Caco-2 (cell line): Measurements from ENCODE around the gene RXRA. TPM values are rescaled to one million over a fixed set of nuclear protein-coding genes. Genes with fewer than 3 reads are reported as not detected.

Experiments
- BruUV-seq: library from RNA; stranded (reverse); fragments of 400-500 nt; replicated peaks from 2 replicates; lab custom pipeline; 2021; lab: Mats Ljungman, UMichigan
- CTCF ChIA-PET: fragments of 300-600 bp; sonication (Branson Sonifier 250); formaldehyde crosslinking; loops from one replicate; lab custom pipeline; 2022; ENCODE audit warnings: antibody characterized with exemption; lab: Charles Lee
- POLR2A ChIA-PET: fragments of 300-600 bp; sonication (Branson Sonifier 250); formaldehyde crosslinking; loops from one replicate; lab custom pipeline; 2022; ENCODE audit warnings: antibody characterized with exemption; lab: Charles Lee
- DNase-seq, 2 experiments: peaks; one replicate each; pipeline versions ENCODE4 v3.0.0 to v3.0.0-alpha.2; 2020 to 2022
- H3K27me3 ChIP-seq: replicated peaks from 2 replicates; pipeline ENCODE4 v1.6.0; 2011; ENCODE audit warnings: low read length; ENCODE audit not compliant: control insufficient read depth, insufficient read depth
- H3K36me3 ChIP-seq: 2 replicates; pipeline ENCODE4 v1.5.1; 2011; ENCODE audit warnings: low read length; ENCODE audit not compliant: control insufficient read depth, insufficient read depth
- H3K4me1 ChIP-seq: fragments of 250-450 bp; sonication (Bioruptor Pico); 2 replicates; pipeline ENCODE4 v1.5.1; 2020; ENCODE audit warnings: mild to moderate bottlenecking
- H3K4me3 ChIP-seq: 2 replicates; pipeline ENCODE4 v1.5.1; 2011; ENCODE audit warnings: low read depth, mild to moderate bottlenecking, control low read depth, low read length
- H3K9me3 ChIP-seq: fragments of 250-450 bp; sonication (Bioruptor Pico); 2 replicates; pipeline ENCODE4 v1.5.1; 2020; ENCODE audit warnings: mild to moderate bottlenecking, moderate library complexity
- H3K27ac Mint-ChIP-seq: one replicate; pipeline ENCODE4 v1.8.0; 2022; ENCODE audit warnings: mixed read lengths; ENCODE audit not compliant: unreplicated experiment
- H3K27me3 Mint-ChIP-seq: one replicate; pipeline ENCODE4 v1.8.0; 2022; ENCODE audit warnings: mixed read lengths; ENCODE audit not compliant: insufficient read depth, unreplicated experiment
- H3K36me3 Mint-ChIP-seq: one replicate; pipeline ENCODE4 v1.8.0; 2022; ENCODE audit warnings: mild to moderate bottlenecking, mixed read lengths; ENCODE audit not compliant: insufficient read depth, unreplicated experiment
- H3K4me1 Mint-ChIP-seq: one replicate; pipeline ENCODE4 v1.8.0; 2022; ENCODE audit warnings: low read depth, mixed read lengths; ENCODE audit not compliant: unreplicated experiment
- H3K4me3 Mint-ChIP-seq: one replicate; pipeline ENCODE4 v1.8.0; 2022; ENCODE audit warnings: mild to moderate bottlenecking, moderate library complexity, mixed read lengths; ENCODE audit not compliant: unreplicated experiment
- H3K9me3 Mint-ChIP-seq: one replicate; pipeline ENCODE4 v1.8.0; 2022; ENCODE audit warnings: mixed read lengths; ENCODE audit not compliant: unreplicated experiment
- intact Hi-C: fragments of 100-400 bp; cut with micrococcal nuclease; formaldehyde crosslinking; loops from one replicate; pipeline ENCODE4 v1.10.0; 2022; ENCODE audit not compliant: unreplicated experiment
- total RNA-seq: library from RNA; stranded (reverse); gene quantifications from 2 replicates; pipeline ENCODE4 v1.2.3, GENCODE V29; 2022
- TF ChIP-seq, protein P1 (sequence below), 2 experiments: fragments of 200-600 bp in 1 of 2; IDR thresholded peaks; 1 replicate in 1 of 2; 2 replicates in 1 of 2; pipeline versions ENCODE4 v1.5.1 to v1.8.0; 2011 to 2022; ENCODE audit warnings: antibody characterized with exemption in 1 of 2, control low read depth in 1 of 2, inconsistent platforms in 1 of 2, low read depth in 1 of 2, low read length in 1 of 2, mild to moderate bottlenecking in 1 of 2, moderate library complexity in 1 of 2; ENCODE audit not compliant: insufficient read depth in 1 of 2, severe bottlenecking in 1 of 2, unreplicated experiment in 1 of 2

Gene RXRA
- total RNA-seq, 1 experiment from 2014 or later, result 69.1 TPM

DNA sequence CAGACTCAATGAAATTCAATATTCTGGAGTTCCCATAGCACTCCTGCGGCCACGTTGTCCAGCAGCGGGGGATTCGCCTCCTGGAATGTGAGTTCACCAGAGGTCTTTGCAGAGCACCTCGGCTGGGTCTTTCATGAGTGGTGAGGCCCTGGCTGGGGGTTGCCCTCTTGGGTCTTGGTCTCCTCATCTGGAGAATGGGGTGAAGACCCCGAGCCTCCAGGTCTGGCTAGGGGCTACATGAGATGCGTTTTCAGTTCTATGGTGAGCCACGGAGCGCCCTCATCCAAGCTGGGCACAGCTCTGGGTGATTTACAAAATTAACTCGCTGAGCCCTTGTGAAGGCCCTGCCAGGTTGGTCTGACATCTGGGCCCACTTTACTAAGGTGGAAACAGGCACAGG, 37.5 kb upstream of the RXRA start:
- no peak overlapping the region for H3K27ac Mint-ChIP-seq
- H3K9me3 Mint-ChIP-seq, result no peaks in the 10 kb centered on the region
- no peaks in the 10 kb centered on the region for H3K27me3 ChIP-seq
- intact Hi-C loops, result no loop called here
- no peaks in the 10 kb centered on the region for H3K4me1 Mint-ChIP-seq
- no peaks in the 10 kb centered on the region for H3K36me3 Mint-ChIP-seq
- ChIA-PET POLR2A (no interaction called here), CTCF (no interaction called here)
- H3K27me3 Mint-ChIP-seq, result no peaks in the 10 kb centered on the region
- no peaks in the 10 kb centered on the region for H3K36me3 ChIP-seq
- no peak overlapping the region for H3K4me3 Mint-ChIP-seq
- H3K4me1 ChIP-seq, result no peaks in the 10 kb centered on the region
- H3K9me3 ChIP-seq, result no peaks in the 10 kb centered on the region
- TF ChIP-seq, protein P1, sequence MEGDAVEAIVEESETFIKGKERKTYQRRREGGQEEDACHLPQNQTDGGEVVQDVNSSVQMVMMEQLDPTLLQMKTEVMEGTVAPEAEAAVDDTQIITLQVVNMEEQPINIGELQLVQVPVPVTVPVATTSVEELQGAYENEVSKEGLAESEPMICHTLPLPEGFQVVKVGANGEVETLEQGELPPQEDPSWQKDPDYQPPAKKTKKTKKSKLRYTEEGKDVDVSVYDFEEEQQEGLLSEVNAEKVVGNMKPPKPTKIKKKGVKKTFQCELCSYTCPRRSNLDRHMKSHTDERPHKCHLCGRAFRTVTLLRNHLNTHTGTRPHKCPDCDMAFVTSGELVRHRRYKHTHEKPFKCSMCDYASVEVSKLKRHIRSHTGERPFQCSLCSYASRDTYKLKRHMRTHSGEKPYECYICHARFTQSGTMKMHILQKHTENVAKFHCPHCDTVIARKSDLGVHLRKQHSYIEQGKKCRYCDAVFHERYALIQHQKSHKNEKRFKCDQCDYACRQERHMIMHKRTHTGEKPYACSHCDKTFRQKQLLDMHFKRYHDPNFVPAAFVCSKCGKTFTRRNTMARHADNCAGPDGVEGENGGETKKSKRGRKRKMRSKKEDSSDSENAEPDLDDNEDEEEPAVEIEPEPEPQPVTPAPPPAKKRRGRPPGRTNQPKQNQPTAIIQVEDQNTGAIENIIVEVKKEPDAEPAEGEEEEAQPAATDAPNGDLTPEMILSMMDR (IDR thresholded peaks at IDR 0.05; ENCODE audit: insufficient read depth in 1 of 2, low read depth in 1 of 2, low read length in 1 of 2, severe bottlenecking in 1 of 2, unreplicated experiment in 1 of 2), result no peak
- BruUV-seq, result no TSS peak
- no peak for DNase-seq
- H3K4me3 ChIP-seq, result no peak overlapping the region

DNA sequence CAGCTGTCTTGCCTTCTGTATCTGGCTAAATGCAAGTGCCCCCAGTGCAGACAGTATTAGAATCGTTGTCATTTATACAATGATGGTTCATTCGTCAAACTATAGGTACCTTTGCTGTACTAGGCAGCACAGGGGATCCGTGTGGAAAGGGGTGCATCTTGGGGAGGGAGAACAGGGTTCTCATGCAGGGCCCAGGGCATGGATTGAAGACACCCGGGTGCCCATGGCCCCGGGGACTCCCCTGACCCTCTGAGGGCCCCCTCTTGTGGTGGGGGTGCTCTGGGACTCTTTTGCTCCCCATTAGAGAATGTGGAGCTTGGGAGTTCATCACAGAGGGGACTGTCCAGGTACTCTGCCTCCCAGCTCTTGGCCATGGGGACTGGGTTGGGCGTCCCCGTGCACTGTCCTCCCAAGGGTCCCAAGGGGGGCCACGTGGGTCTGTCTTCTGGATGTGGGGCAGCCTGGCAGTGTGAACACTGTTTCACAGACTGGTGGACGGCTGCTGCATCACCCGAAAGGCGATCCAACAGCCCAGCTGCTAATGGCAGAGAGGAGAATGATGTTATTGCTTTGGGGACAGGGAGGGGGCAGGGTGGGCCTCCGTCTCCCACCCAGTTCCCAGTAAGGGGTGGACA, 36.9 kb upstream of the RXRA start:
- DNase-seq, result no peak
- no peak overlapping the region for H3K4me3 ChIP-seq
- no peaks in the 10 kb centered on the region for H3K4me1 Mint-ChIP-seq
- H3K9me3 ChIP-seq, result no peaks in the 10 kb centered on the region
- H3K4me1 ChIP-seq, result no peaks in the 10 kb centered on the region
- intact Hi-C loops, result no loop called here
- no peak overlapping the region for H3K27ac Mint-ChIP-seq
- CTCF ChIA-PET, result no interaction called here
- TF ChIP-seq, protein P1 (IDR thresholded peaks at IDR 0.05; ENCODE audit: insufficient read depth in 1 of 2, low read depth in 1 of 2, low read length in 1 of 2, severe bottlenecking in 1 of 2, unreplicated experiment in 1 of 2), result no peak
- no peaks in the 10 kb centered on the region for H3K36me3 ChIP-seq
- no peaks in the 10 kb centered on the region for H3K27me3 Mint-ChIP-seq
- H3K9me3 Mint-ChIP-seq, result no peaks in the 10 kb centered on the region
- no peak overlapping the region for H3K4me3 Mint-ChIP-seq
- H3K36me3 Mint-ChIP-seq, result no peaks in the 10 kb centered on the region
- POLR2A ChIA-PET, result no interaction called here
- no TSS peak for BruUV-seq
- no peaks in the 10 kb centered on the region for H3K27me3 ChIP-seq

GRCh38 chr9:134290603-134291451, 35.4 kb upstream of the RXRA start:
- TF ChIP-seq, protein P1 (IDR thresholded peaks at IDR 0.05; ENCODE audit: insufficient read depth in 1 of 2, low read depth in 1 of 2, low read length in 1 of 2, severe bottlenecking in 1 of 2, unreplicated experiment in 1 of 2), result no peak
- no peaks in the 10 kb centered on the region for H3K27me3 Mint-ChIP-seq
- BruUV-seq, result no TSS peak
- Histone ChIP-seq H3K36me3 (no peaks in the 10 kb centered on the region), H3K4me3 (no peak overlapping the region), H3K4me1 (no peaks in the 10 kb centered on the region), H3K27me3 (no peaks in the 10 kb centered on the region), H3K9me3 (no peaks in the 10 kb centered on the region)
- ChIA-PET POLR2A (no interaction called here), CTCF (interaction anchor here (0.6 kb wide), 1 partner anchor 27 kb away, joined by 8 read pairs; no protein-coding TSS in a partner anchor)
- no peaks in the 10 kb centered on the region for H3K36me3 Mint-ChIP-seq
- H3K4me1 Mint-ChIP-seq, result no peaks in the 10 kb centered on the region
- DNase-seq, result no peak
- no peak overlapping the region for H3K4me3 Mint-ChIP-seq
- H3K27ac Mint-ChIP-seq, result no peak overlapping the region
- no peaks in the 10 kb centered on the region for H3K9me3 Mint-ChIP-seq
- intact Hi-C loops, result no loop called here
